GM21576 (cell line): Measurements from ENCODE around the gene PTRH2.

Experiments
- ATAC-seq: cut with Tn5 transposase; IDR thresholded peaks from one replicate; pipeline ENCODE4 v1.9.1; 2021; ENCODE audit warnings: mild to moderate bottlenecking, moderate library complexity; ENCODE audit not compliant: unreplicated experiment

Gene PTRH2

GRCh38 chr17:59722623-59723022, 15.4 kb upstream of the PTRH2 start:
- no peak for ATAC-seq

DNA sequence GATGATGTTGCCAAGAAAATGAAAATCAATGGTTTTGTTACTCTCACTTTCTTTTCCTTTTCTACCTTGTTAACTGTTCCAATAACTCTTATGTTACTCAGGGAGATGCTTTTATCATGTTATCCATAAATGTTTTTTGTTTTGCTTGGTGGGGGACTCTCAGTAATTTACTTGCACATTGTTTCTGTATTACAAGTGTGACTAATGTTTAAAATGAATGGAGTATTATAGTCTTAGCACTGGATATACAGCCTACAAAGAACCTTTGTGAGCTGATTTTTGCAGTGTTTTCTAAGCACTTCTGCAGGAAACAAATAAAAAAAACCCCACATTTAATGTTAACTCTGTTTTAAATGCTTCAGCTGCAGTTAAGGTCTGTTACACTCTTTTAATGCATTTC, 12.3 kb upstream of the PTRH2 start:
- ATAC-seq: no peak

DNA sequence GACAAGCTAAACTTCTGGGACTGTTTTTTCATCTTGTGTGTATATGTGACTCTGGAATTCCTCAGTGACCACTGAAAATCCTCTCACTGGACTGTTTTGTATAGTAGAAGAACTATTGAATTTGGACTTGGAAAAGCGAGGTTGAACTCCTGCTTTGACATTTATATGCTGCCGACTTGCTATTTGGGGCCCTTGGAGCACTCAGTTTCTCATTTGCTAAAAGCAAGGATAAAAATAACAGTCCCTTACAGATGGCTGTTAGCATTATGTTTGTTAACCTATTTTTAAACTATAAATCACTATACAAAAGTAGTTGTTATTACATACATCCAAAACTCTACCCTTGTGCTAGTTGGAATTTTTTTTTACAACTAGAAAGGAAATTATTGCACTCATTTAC, 9.2 kb upstream of the PTRH2 start:
- no peak for ATAC-seq

- ATAC-seq: no peak
Observed at GRCh38 chr17:59714255-59714654, 7.0 kb upstream of the PTRH2 start.

GRCh38 chr17:59712862-59713261, 5.6 kb upstream of the PTRH2 start:
- ATAC-seq: no peak

DNA sequence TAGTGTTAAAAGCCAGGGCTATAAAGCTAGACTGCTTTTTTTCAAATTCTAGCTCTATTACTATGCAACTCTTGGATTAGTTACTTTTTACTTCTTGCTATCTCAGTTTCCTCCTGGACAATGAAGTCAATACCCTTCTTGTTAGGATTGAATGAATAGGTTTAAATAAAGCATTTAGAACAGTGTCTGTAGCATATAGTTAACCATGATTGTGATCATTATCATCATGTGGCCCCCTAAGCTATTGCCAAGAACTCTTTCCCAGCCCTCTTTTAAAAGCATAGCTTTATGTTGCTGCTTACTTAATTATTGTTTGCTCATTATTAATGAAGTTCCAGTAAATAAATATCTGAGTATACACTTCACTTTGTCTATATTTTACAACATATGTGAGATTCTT, 4.7 kb upstream of the PTRH2 start:
- no peak for ATAC-seq

DNA sequence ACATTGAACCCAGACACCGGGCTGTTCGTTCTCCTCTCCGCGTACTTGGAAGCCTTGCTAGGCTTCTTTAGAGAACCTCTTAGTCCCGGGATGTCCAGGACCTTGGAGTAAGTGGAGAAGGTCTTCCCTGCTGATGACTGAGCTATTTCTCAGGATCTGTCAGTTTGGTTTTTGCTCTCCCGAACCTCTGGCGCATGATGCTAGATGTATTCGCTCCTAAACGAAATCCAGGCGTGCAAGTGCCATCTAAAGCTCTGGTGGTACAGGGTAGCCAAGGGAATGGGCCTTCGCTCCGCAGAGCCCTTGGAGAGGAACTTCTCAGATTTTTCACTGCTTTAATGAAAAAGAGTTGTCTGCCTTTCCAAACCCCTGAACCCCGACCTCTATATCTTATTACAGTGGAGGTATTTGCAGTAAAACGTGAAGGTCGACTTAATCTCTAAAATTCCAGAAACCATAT, 771 bp upstream of the PTRH2 start:
- ATAC-seq: no peak

- ATAC-seq: no peak
Observed at GRCh38 chr17:59702304-59702703, 4.9 kb downstream of the PTRH2 start.

DNA sequence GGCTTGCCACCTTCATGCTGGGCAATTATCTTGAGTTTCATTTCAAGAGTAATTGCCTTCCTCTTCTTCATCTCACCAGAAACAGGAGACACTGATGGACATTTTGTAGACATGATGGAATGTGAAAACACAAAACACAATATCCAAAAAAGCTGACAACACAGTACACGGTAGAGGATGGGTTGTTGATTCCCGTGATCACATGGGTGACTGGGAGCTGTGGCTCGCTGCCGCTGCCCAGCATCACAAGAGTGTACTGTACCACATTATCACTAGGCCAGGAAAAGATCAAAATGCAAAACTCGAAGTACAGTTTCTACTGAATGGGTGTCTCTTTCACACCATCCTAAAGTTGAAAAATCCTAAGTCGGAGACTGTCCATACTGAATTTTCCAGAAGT, 7.4 kb downstream of the PTRH2 start:
- ATAC-seq: no peak

GRCh38 chr17:59699218-59699617, 8.0 kb downstream of the PTRH2 start:
- no peak for ATAC-seq

DNA sequence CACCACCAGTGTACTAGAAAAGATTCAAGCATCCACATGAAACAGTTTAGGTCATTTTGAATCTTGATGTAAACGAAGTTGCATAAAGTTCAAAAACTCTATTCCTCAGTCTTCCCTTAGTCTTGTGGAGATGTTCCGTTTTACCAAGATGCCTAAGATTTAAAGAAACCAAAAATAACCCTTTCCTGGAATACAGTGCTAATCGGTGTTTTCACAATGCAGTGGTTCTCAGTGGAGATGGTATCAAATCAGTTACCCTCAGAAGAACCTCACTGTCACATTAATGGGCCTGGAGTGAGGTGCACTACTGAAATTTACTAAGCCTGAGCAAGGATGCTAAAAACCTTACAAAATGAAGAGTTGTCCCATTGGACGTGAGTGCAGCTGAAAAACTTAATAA, 9.1 kb downstream of the PTRH2 start:
- ATAC-seq: no peak

- ATAC-seq: no peak
Observed at GRCh38 chr17:59696682-59697277, 10.4 kb downstream of the PTRH2 start.

- no peak for ATAC-seq
Observed at GRCh38 chr17:59695945-59696681, 11.1 kb downstream of the PTRH2 start.

DNA sequence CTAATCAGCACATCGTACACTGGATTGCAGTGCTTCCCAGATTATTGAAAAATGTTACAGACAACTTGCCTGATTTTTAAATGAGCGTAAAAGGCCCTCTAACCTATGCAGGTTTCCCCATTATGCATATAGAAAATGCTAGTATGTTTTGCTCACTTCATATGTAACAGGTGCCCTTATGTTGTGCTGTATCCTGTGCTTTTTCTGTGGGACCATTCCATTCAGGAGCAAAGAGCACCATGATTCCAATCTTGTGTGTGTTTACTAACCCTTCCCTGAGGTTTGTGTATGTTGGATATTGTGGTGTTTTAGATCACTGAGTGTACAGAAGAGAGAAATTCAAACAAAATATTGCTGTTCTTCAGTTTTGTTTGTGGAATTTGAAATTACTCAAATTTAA, 12.9 kb downstream of the PTRH2 start:
- ATAC-seq: no peak

GRCh38 chr17:59693582-59693981, 13.6 kb downstream of the PTRH2 start:
- no peak for ATAC-seq

GRCh38 chr17:59688496-59688895, 18.7 kb downstream of the PTRH2 start:
- no peak for ATAC-seq

DNA sequence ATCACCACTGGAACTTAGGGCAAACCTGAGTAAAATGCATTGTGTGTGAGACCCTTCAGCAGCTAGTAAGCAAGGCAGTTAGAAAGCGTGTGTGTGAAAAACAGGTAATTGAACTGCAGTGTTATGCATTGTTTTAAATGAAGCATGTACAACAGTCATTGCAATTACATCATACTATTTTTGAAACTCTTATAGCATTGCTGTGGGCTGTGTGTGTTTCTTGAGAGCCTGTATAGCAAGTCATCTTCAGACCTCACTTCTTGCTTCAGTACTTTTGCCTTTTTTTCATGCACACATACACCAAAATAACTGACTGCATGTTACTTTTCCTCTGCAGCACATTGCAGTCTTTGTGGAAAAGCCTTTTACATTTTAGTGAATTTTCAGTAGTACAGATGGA, 19.2 kb downstream of the PTRH2 start:
- no peak for ATAC-seq

DNA sequence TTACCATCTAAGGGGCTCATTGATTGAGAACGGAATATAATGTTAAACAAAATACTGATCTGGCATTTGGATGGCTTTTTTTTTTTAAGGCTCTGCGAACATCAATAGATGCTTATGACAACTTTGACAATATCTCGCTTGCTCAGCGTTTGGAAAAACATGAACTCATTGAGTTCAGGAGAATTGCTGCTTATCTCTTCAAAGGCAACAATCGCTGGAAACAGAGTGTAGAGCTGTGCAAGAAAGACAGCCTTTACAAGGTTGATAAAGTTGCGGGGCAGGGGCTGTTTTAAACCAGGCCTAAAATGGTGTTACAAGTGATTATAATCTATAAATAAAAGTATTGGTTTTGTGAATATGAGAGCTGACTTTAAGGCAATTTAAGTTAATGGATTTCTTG, 22.3 kb downstream of the PTRH2 start:
- ATAC-seq: no peak

DNA sequence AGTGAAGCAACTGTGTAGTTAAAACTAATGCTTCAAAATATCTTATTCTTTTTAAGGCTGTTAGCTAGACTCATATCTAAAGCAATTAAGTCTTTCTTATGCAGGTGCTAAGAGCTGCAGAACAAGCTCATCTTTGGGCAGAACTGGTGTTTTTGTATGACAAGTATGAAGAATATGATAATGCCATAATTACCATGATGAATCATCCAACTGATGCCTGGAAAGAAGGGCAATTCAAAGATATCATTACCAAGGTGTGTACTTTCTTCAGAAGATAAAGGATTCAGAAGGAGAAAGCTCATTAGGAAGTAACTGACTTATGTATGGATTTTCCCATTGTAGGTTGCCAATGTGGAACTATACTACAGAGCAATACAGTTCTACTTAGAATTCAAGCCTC, 23.9 kb downstream of the PTRH2 start:
- ATAC-seq: no peak

DNA sequence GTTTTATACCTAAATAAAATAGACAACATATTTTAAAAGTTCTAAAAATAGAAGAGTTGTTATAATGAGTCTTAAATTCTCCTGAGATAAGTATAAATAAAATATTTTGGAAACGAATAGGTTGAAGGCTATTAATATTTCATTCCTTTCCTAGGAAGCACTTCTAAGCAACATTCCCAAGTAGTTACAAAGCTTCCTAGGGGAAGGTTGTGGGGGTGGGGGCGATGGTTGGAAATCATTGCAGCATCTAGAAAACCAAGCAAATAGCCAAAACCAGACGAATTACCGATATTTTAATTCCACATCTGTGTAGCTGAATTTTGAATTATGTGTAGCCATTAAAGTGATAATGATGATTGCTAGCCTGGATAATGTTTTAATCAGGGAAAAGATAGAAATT, 26.9 kb downstream of the PTRH2 start:
- no peak for ATAC-seq

GRCh38 chr17:59678918-59679317, 28.3 kb downstream of the PTRH2 start:
- no peak for ATAC-seq

- ATAC-seq: no peak
Observed at GRCh38 chr17:59676716-59677115, 30.5 kb downstream of the PTRH2 start.

DNA sequence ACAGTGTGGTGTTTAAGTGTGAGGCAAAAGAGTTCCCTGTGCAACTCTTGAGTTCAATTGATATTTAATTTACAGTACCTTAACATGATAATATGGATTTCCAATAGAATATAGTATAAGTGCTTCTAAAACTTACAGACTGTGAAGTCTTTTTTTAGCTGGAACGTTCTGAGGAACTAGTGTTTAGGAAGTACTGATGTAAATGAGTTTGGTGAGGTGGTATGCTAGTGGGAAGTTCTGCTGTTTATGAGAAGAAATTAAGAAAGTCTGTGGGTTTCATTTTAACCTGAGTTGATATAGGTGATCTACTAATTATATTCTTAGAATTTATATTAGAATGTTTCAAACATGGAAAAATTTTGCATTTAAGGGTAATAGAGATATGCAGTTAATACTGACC, 32.0 kb downstream of the PTRH2 start:
- ATAC-seq: no peak
